22Rv1 (cell line): ENCODE data around the gene ZNF516.

Experiments
- ZFX ChIP-seq: fragments of 450-650 bp; IDR thresholded peaks from 2 replicates; pipeline ENCODE4 v1.6.1; 2017; ENCODE audit warnings: antibody characterized with exemption, borderline replicate concordance
- TF ChIP-seq, protein P1 (sequence below): fragments of 450-650 bp; IDR thresholded peaks from 2 replicates; pipeline ENCODE4 v1.5.1; 2017; ENCODE audit warnings: mild to moderate bottlenecking

DNA sequence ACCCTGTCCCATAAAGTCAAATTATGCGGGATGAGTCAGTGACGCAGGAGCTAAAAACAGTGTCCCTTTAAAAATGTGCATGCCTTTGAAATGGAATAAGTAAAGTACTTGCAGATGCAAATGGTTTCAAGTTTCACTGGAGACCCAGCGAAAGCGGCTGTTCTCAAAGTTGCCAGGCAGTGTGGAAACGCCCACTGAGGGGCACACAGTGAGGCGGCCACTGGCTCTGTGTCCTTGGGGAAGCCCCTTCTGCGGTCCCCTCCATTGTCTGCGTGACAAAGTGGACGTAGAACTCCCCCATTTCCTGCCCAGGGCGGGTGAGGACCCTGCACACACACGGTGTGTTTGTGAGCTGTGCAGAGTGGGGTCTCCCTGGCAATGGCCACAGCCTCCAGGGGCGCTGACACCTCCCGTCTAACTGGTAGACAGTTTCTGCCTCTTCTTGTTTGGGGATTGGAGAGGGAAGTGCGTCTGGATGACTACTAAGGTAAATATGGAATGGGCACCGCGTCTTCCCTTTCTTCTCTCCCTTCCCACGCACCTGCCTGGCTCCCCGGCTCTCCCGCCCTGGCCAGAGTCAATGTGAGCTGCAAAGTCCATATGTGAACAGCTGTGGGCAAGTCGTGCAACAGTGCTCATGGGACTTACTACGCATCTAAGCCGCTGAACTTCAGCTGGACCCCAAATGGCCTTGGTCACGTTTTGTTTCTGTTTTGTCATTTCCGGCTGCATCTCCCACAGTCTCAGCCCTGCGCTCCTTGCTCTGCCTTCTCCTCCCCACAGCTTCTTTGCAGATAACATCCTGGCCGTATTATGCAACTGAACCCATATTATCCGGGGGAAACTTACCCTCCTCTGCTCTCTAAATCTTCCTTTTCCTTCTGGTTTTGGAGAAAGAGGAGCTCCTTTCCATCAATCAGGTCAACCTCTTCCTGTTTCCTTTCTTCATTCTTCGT, 33.7 kb upstream of the ZNF516 start:
- TF ChIP-seq, protein P1, sequence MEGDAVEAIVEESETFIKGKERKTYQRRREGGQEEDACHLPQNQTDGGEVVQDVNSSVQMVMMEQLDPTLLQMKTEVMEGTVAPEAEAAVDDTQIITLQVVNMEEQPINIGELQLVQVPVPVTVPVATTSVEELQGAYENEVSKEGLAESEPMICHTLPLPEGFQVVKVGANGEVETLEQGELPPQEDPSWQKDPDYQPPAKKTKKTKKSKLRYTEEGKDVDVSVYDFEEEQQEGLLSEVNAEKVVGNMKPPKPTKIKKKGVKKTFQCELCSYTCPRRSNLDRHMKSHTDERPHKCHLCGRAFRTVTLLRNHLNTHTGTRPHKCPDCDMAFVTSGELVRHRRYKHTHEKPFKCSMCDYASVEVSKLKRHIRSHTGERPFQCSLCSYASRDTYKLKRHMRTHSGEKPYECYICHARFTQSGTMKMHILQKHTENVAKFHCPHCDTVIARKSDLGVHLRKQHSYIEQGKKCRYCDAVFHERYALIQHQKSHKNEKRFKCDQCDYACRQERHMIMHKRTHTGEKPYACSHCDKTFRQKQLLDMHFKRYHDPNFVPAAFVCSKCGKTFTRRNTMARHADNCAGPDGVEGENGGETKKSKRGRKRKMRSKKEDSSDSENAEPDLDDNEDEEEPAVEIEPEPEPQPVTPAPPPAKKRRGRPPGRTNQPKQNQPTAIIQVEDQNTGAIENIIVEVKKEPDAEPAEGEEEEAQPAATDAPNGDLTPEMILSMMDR = no peak
- no peak for TF ChIP-seq ZFX
